Erythroblast (primary cell): ENCODE measurements around the gene CDH6.

Experiments
- GATA1 ChIP-seq: IDR thresholded peaks from 2 replicates; pipeline ENCODE4 v1.6.1; 2011; ENCODE audit warnings: low read depth, mild to moderate bottlenecking, control low read depth, low read length, moderate library complexity
- POLR2A ChIP-seq: IDR thresholded peaks from 2 replicates; pipeline ENCODE4 v1.6.1; 2011; ENCODE audit warnings: mild to moderate bottlenecking, low read length

GRCh38 chr5:31347552-31347905, 154.0 kb downstream of the CDH6 start:
- TF ChIP-seq POLR2A (no peak), GATA1 (no peak)
